ENCODE results near the gene SORCS2. TPM values are rescaled to one million over a fixed set of nuclear protein-coding genes. Genes with fewer than 3 reads are reported as not detected.

The SORCS2 gene
- total RNA-seq, 1 donor from 2014 or later, result not detected

DNA sequence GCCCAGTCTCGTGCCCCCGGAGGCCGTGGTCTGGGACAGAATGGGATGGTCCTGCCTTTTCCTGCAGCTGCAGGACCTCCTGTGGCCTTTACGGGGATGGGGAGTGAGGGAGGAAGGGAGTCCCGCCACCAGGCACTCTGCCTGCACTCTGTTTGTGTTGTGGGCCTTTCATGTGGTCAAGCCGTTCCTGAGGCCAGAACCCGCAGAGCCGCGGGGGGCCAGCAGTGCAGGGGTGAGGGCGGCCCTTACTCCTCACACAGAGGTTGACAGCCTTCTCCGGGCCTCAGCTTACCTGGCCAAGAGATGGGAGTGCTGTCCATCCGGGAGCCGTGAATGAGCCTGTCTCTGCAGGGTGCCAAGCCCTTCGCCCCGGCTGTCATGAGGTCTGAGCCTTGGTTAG is 516.6 kb downstream of the SORCS2 start:
- no peaks in the 10 kb centered on the region for H3K9me3 Mint-ChIP-seq

GRCh38 chr4:7709431-7709830 is 517.1 kb downstream of the SORCS2 start:
- Mint-ChIP-seq H3K27ac (no peak overlapping the region), H3K4me1 (no peaks in the 10 kb centered on the region), H3K9me3 (no peaks in the 10 kb centered on the region), H3K27me3 (no peaks in the 10 kb centered on the region), H3K36me3 (ENCODE audit: low read depth) (no peaks in the 10 kb centered on the region), H3K4me3 (no peak overlapping the region)
- TF ChIP-seq, protein P1, sequence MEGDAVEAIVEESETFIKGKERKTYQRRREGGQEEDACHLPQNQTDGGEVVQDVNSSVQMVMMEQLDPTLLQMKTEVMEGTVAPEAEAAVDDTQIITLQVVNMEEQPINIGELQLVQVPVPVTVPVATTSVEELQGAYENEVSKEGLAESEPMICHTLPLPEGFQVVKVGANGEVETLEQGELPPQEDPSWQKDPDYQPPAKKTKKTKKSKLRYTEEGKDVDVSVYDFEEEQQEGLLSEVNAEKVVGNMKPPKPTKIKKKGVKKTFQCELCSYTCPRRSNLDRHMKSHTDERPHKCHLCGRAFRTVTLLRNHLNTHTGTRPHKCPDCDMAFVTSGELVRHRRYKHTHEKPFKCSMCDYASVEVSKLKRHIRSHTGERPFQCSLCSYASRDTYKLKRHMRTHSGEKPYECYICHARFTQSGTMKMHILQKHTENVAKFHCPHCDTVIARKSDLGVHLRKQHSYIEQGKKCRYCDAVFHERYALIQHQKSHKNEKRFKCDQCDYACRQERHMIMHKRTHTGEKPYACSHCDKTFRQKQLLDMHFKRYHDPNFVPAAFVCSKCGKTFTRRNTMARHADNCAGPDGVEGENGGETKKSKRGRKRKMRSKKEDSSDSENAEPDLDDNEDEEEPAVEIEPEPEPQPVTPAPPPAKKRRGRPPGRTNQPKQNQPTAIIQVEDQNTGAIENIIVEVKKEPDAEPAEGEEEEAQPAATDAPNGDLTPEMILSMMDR (IDR thresholded peaks at IDR 0.05), result no peak
- ChIA-PET POLR2A (no interaction called here), CTCF (no interaction called here)
- intact Hi-C loops (cut with micrococcal nuclease), result no loop called here
- ATAC-seq (ENCODE audit: low read depth) (no peak), DNase-seq (no peak)

More for the DNA sequence above, 516.6 kb downstream of the SORCS2 start:
- intact Hi-C loops (cut with micrococcal nuclease), result no loop called here
- no peaks in the 10 kb centered on the region for H3K4me1 Mint-ChIP-seq
- ATAC-seq (ENCODE audit: low read depth) (no peak), DNase-seq (no peak)
- no peak overlapping the region for H3K4me3 Mint-ChIP-seq
- ChIA-PET POLR2A (no interaction called here), CTCF (no interaction called here)
- no peaks in the 10 kb centered on the region for H3K36me3 Mint-ChIP-seq (ENCODE audit: low read depth)
- H3K27me3 Mint-ChIP-seq, result no peaks in the 10 kb centered on the region
- no peak overlapping the region for H3K27ac Mint-ChIP-seq
- TF ChIP-seq, protein P1 (IDR thresholded peaks at IDR 0.05), result no peak

DNA sequence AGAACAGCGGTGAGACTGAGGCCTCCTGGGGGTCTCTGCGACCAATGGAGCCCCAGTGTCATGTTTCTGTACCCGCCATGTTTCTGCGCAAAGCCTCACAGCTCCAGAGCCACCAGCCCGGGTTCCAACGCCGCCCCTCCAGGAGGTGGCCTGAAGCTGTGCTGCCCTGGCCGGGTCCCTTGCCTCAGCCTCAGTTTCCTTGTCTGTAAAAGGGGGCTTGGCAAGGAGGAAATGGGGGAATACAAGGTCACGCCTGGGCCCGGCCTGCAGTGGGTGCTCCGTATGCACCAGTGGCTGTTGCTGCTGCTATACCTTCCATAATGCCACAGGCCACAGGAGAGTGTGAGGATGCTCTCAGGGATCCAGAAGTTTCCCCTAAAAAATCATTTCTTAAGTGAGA is 517.8 kb downstream of the SORCS2 start:
- Mint-ChIP-seq H3K4me3 (no peak overlapping the region), H3K9me3 (no peaks in the 10 kb centered on the region), H3K27ac (no peak overlapping the region), H3K27me3 (no peaks in the 10 kb centered on the region), H3K4me1 (no peaks in the 10 kb centered on the region), H3K36me3 (ENCODE audit: low read depth) (no peaks in the 10 kb centered on the region)
- CTCF ChIA-PET, result no interaction called here
- intact Hi-C loops (cut with micrococcal nuclease), result no loop called here
- no peak for DNase-seq
- TF ChIP-seq, protein P1 (IDR thresholded peaks at IDR 0.05), result no peak
- POLR2A ChIA-PET, result no interaction called here
- no peak for ATAC-seq (ENCODE audit: low read depth)

- intact Hi-C loops (cut with micrococcal nuclease), result no loop called here
- H3K36me3 Mint-ChIP-seq (ENCODE audit: low read depth), result no peaks in the 10 kb centered on the region
- CTCF ChIA-PET, result no interaction called here
These were observed 518.4 kb downstream of the SORCS2 start for GRCh38 chr4:7710576-7711306.

DNA sequence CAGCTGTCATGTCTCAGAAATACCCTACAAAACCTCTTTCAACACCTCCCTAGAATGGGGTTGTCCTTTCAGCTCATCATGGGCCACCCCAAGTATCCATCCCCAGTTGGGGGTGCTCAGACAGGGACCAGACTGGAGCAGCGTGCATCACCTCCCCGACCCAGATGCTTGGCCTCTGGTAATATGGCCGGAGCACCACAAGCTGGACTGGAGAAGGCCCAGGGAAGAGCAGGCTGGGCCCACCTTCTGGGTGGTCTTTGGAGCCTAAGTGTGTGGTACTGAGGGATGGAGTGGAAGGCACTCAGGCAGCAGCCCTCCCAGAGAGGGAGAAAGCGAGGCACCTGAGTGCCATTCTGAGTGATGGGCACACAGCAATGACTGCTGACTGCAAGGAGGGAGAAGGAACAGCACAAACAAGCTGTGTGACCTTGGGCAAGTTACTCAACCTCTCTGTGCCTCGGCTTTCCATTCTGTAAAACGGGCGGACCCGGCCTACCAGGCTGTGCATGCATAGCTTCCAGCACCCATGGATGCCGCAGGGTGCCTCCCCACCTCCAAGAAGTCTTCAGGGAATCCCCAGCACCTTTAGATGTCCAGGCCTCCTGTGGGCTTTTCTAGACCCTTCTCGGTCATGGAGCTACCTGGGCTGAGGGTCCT is 519.1 kb downstream of the SORCS2 start:
- no peaks in the 10 kb centered on the region for H3K36me3 Mint-ChIP-seq (ENCODE audit: low read depth)
- no peaks in the 10 kb centered on the region for H3K9me3 Mint-ChIP-seq
- intact Hi-C loops (cut with micrococcal nuclease), result no loop called here
- ATAC-seq (ENCODE audit: low read depth) (no peak), DNase-seq (no peak)
- CTCF ChIA-PET, result no interaction called here
- H3K4me1 Mint-ChIP-seq, result no peaks in the 10 kb centered on the region
- H3K4me3 Mint-ChIP-seq, result no peak overlapping the region
- no peaks in the 10 kb centered on the region for H3K27me3 Mint-ChIP-seq
- POLR2A ChIA-PET, result no interaction called here
- no peak overlapping the region for H3K27ac Mint-ChIP-seq
- TF ChIP-seq, protein P1 (IDR thresholded peaks at IDR 0.05), result no peak

More at GRCh38 chr4:7710576-7711306, 518.4 kb downstream of the SORCS2 start:
- no peak overlapping the region for H3K4me3 Mint-ChIP-seq
- H3K27ac Mint-ChIP-seq, result no peak overlapping the region
- H3K27me3 Mint-ChIP-seq, result no peaks in the 10 kb centered on the region
- ATAC-seq (ENCODE audit: low read depth), result no peak
- no peak for DNase-seq
- POLR2A ChIA-PET, result no interaction called here
- no peaks in the 10 kb centered on the region for H3K9me3 Mint-ChIP-seq
- TF ChIP-seq, protein P1 (IDR thresholded peaks at IDR 0.05), result no peak
- no peaks in the 10 kb centered on the region for H3K4me1 Mint-ChIP-seq

Measured in activated B cell treated with CpG ODN at 0.5 μM for 24 hours (primary cell).